Limb (tissue), 2 donors: ENCODE results near the gene MGAT5B.

Experiments used
- DNase-seq, 2 donors: peaks; one replicate each; pipeline ENCODE4 v3.0.0-alpha.2; 2016; ENCODE audit errors: extremely low spot score in 2 of 2

Gene MGAT5B

DNA sequence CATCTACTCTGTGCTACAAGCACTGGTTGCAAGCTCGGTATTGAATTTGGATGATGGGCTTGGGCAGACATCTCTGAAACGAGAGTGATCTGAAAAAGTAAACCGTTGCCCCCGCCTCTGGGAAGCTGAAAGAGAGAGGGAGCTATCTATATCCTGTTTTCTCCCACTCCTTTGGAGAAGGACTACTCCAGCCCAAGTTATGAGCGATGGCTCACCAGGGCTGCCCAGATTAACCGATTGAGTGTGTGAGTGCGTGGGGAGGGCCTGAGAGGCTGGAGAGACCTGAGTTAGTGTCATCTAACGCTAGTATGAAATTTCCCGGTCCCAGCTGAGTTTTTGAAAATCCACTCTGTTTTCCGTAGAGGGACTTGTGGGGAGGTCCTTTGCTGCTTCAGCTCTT, 11.5 kb downstream of the MGAT5B start:
- no peak for DNase-seq

DNA sequence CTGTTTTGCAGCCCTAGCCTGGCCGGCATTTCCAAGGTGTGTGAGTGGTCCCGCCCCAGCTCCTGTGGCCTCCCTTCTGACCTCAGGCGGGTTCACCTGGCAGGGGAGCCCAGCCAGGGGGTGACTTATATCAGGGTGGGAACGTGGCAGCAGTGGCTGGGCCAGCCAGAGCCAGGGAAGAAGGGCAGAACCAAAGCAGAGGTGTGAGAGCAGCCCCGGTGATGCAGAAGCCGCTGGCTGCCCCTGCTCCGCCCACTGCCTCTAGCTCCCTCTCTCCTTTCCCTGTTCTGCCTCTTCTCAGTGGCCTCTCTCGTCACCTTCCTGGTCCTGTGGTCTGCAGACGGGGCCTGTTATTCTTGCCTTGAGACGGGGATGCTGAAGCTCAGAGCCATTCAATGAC, 12.1 kb downstream of the MGAT5B start:
- DNase-seq, result no peak

DNA sequence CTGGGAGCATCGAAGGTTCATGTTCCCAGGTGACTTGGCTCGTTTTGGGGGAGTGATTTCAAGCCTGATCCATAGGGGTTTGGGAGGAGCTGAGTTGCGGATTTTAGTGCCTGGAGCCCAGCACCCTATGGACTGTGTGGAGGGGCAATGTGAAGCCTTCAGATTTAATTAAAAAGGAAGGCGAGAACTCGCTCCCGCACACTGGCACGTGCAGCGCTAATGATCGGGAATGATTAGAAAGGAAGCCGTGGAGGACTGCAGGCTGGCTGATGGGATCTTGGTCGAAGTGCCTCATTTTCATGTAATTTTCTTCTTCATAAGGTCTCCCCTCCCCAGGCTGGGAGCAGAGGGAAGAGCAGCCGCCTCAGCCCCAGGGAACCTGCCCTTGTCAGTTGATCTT, 12.8 kb downstream of the MGAT5B start:
- no peak for DNase-seq

DNA sequence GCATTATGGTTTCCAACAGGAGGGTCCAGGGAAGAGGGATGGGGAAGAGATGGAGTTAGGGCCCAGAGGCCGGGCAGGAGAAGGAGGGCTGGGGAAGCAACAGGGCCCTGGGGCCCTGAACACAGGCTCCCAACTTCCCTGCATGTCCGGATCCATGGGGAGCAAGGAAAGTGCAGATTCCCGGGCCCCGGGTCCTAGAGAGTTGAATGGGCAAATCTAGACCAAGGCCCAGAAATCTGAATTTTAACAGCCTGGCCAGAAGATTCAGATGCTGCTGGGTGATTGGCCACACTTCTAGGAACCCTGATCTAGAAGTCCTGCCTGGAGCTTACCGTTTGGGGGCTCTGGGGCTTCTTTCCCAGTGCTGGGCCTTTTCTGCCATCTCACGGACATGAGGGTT, 13.2 kb downstream of the MGAT5B start:
- no peak for DNase-seq

DNA sequence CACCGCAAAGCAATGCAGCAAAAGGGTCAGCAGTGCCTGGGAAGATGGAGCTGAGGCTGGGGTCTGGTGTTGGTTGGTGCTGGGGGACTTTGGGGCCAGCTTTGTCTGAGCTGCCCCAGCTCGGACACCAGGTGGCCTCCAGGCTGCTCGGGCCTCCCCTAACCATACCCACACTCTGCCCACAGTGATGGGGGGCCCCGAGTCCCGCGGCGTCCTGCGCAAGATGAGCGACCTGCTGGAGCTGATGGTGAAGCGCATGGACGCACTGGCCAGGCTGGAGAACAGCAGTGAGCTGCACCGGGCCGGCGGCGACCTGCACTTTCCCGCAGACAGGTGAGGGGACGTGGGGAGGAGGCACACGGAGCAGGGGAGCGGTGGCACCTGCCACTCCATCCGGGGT, 13.8 kb downstream of the MGAT5B start:
- DNase-seq, result no peak

DNA sequence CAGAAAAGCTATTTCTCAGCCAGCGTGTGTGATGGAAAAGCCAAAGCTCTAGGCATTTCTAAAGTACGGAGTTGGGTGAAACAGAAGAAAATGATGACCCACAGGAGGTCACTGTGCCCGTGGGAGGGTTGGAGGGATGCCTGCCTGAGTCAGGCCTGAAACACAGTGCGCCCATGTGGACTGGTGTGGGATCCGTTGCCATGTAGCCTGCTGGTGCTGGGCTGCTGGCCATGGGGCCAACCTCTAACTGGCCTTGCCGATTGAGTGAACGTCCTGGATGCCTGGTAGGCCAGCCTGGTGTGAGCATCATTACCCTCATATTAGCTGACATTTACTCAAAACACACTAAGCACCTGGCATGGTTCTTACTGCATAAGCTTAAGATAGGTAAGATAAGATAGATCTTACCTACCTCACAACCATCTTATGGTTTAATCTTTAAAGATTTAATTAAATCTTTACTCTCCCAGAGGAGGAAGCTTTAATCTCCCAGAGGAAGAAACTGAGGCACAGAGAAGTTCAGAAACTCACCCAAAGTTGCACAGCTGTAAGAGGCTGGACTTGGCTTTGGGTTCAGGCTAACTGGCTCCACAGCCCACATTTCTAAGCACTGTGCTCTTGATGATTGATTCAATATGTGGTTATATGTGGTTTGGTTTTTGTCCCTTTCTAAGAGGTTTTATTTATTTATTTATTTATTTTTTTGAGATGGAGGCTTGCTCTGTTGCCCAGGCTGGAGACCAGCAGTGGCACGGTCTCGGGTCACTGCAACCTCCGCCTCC, 15.7 kb downstream of the MGAT5B start:
- DNase-seq, result no peak

DNA sequence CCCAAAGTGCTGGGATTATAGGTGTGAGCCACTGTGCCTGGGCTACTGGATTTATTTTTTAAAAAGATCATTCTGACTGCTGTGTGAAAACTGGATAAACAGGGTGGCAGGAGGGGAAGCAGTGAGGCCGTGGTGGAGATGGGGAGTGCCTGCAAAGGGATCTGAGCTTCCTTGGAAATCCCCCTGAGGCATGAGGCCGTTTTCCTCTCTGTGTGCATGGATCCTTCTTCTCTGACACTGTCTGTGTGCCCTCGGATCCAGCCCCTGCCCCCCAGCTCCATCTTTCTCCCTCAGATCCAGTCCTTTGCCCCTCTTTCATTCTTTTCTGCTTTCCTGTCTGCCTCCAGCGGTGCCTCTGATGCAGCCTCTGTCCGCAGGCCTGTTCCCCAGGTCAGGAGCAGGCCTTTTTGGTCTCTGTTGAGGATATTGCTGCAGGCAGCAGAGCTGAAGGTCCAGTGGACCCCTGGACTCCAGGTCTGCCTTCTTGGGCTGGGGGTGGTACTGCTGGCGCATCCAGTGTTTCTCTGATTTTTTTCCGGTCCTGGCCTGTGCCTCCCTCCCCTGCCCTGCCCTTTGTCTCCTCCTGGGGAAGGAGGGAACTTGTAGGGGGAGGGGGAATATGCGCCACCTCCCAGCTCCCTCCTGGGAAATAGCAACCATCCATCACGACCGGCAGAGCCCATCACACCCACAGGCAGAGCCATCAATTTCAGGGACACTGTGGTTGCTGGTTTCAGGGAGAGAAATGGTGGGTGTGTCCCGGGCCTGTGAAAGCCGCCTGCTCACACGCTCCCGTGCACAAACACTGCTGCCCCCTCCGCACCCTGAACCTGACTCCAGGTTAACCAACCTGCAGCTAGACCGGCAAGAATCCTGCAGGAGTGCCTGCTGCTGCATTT, 17.0 kb downstream of the MGAT5B start:
- no peak for DNase-seq

DNA sequence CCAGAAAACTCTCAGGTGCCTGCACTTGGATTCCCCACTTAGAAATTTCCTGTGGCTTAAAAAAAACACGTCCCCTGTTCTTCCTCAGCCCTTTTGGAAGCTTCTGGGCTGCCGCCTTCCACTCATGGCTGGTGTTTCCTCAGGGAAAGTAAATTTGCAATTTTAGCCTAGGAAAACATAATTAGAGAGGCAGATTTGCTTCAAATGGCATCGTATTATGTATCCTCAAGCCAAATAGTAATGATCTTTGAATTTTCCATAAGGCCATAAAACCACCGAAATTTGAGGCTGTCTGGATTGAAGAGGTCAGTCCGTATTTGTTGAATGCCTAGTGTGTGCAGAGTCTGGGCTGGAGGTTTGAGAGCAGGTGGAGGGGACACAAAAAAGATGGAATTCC, 17.7 kb downstream of the MGAT5B start:
- DNase-seq, result no peak

DNA sequence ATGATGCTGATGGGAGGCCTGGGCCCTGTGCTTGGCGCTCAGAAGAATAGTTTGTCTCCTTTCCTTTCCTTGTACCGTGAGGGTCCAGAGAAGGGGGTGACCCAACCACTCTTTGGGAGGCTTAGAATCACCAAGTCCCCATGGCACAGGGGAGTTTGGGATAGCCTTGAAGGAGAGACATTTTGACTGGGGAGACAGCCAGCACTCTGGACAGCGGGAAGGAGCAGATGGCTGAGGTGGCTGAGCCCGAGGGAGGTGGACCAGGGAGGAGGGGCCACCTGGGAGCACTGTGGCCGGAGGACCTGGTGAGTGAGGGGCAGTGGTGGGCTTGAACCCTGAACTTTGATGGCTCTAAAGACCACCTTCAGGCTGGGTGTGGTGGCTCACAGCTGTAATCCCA, 18.2 kb downstream of the MGAT5B start:
- DNase-seq, result no peak

DNA sequence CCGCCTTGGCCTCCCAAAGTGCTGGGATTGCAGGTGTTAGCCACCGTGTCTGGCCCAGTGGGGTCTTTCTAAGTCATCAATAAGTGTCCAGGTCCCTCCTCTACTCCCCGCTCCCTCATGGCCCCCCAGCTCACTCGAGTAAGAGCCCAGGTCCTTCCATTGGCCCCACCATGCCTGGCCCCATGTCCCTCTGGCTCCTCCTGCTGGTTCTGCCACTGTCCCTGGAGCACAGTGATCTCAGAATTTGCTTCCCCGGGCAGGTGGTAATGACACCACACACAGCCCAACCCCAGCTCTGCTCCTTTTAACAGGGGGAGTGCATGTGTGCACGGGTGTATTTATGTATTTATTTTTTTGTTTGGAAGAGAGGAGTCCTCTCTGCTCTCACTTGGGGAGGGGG, 19.6 kb downstream of the MGAT5B start:
- DNase-seq, result no peak

DNA sequence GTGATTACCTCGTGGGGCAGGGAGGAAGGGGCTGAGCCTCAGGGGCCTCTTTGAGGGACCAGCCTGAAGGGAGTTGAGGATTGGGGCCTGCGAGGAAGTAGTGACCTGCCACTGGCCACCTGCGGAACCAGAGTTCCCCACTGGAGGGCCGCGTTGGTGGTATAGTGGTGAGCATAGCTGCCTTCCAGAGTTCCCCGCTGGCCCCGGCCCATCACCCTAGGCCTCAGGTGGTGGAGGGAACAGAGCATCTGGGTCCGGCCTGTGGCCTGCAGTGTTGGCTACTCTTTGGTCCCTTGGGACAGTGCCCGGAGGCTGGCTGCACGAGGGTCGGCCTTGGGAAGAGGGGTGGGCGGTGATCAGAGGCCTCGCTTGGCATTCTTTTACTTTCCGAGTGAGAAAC, 20.5 kb downstream of the MGAT5B start:
- DNase-seq, result no peak

DNA sequence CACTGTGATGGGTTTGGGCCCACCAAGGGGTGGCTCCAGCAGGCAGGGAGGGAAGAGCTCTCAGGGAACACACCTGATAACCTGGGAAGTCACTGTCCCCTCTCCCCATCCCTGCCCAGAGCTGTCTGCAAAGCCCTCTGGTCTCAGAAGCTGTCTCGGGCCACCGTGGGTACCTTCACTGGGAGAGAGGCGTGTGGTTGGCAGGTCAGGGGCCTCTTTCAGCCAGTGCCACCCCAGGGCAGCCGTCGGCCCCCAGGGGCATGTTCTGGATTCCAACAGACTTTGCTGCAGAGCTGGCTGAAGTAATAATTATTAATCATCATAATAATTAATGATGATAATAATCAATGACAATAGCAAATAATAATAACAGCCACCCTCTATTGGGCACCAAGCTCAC, 21.1 kb downstream of the MGAT5B start:
- DNase-seq, result no peak

DNA sequence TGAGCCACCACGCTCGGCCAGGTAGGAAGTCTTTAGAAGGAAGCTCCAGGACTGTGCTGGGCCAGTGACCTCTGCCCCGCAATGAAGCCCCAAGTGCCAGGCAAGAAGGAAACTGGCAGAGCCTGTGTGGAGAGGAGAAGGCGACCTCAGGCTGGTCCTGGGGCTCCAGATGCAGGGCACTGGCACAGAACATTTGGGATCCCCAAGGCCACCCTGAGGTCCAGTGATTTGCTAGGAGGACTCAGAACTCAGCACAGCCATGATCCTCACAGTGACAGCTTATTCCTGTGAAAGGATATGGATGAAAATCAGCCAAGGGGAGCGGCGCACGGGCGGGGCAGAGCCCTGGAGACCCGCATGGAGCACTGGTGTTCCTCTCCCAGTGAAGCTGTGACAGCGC, 24.1 kb downstream of the MGAT5B start:
- DNase-seq, result no peak

DNA sequence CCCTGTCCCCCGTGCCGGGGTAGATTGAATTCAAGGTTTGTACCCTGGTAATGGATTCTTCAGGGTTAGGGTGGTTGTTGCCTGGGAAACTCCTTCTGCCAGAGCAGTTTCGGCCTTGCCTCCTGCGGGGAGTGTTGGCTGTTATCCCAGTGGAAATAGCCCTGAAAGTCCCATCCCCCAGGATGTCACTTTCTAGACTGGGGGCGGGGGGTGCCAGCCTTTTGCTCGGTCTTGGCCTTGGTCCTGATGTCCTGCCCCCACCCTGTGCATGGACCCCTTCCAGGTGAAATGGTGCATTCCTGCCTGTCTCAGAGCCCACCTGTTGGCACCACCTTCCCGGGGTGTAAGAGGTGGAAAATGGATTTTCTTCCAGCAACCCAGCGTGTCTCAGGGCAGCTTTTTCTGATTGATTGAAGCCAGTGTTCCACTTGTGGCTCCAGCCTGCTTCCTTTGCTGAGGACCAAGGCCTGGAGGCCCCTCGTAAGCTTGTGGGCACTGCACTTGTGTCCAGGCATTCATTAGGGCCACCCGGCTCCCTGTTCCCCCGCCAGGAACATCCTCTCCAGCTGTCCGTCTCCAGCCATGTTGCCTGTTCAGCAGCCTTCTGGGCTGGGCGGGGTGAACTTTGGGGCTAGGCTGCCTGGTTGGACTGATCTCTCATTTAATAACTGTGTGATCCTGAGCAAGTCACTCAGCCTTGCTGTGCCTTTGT, 25.6 kb downstream of the MGAT5B start:
- no peak for DNase-seq

DNA sequence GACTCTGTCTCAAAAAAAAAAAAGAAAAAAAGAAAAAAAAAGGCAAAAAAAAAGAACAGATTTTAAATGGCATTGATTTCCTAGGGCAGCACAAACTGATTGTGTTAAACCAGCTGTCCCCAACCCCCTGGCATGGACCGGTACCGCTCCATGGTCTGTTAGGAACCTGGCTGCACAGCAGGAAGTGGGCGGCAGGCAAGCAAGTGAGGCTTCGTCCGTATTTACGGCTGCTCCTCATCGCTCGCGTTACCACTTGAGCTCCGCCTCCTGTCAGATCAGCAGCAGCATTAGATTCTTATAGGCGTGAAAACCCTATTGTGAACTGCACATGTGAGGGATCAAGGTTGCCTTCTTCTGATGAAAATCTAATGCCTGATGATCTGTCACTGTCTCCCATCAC, 26.6 kb downstream of the MGAT5B start:
- DNase-seq, result no peak

DNA sequence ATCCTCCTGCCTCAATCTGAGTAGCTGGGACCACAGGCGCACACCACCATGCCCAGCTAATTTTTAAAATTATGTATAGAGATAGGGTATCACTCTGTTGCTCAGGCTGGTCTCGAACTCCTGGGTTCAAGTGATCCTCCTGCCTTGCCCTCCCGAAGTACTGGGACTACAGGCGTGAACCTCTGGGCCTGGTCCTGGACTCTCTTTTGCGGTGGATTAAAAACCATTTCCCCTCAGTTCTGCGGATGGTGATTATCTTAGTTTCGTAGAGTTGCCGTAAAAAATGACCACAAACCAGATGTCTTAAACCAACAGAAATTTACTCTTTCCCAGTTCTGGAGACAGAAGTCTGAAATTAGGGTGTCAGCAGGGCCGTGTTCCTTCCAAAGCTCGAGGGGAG, 28.8 kb downstream of the MGAT5B start:
- no peak for DNase-seq

DNA sequence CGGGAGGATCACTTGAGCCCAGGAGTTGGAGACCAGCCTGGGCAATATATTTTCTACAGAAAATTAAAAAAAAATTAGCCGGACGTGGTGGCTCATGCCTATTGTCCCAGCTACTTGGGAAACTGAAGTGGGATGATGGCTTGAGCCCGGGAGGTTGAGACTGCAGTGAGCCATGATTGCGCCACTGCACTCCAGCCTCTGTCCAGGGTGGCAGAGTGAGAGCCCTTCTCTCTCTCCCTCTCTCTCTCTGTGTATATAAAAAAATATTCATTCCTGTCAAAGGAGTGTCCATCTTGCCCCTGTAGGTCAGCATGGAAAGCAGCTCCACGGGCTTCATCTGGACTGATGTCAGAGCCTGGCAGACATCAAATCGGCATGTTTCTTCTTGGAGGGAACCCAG, 31.2 kb downstream of the MGAT5B start:
- DNase-seq, result no peak

DNA sequence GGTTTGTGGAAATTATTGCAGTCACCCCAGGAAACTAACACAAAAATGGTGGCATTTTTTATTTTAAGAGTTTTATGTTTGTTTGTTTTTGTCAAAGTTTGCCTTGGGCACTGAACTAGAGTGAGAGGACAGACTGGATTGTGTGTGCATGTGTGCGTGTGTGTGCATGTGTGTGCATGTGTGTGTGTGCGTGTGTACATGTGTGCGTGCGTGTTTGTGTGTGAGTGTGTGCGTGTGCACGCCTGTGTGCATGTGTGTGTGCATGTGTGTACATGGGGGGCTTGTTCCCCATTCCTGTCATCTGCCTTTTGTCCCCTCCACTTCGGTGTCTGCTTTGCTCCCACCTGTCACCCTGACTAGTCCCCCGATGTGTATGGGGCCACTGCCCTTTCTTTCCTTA, 32.5 kb downstream of the MGAT5B start:
- DNase-seq, result no peak

DNA sequence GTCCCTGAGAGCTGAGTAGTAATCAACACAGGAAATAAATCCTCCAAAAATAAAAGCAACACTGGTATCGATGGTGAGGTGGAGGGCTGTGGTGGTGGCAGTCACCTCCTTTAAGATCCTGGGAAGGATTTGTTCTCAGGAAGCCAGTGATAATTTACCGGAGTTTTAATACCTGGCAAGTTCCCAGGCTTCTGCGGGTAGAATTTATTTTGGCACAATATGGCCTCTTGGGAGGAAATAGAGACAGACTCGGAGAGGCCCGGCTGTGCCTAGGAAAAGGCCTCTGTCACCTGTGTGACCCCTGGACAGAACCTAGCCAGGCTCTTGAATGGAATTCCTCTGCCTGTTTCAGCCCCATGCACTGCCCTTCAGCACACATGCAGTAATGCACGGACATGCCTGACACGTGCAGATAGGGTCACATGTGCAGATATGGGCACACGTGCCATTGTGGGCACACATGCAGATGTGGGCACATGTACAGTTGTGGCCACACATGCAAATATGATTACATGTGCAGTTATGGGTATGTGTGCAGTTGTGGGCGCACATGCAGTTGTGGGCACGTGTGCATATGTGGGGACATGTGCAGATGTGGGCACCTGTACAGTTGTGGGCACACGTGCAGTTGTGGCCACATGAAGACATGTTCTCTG, 33.5 kb downstream of the MGAT5B start:
- no peak for DNase-seq

DNA sequence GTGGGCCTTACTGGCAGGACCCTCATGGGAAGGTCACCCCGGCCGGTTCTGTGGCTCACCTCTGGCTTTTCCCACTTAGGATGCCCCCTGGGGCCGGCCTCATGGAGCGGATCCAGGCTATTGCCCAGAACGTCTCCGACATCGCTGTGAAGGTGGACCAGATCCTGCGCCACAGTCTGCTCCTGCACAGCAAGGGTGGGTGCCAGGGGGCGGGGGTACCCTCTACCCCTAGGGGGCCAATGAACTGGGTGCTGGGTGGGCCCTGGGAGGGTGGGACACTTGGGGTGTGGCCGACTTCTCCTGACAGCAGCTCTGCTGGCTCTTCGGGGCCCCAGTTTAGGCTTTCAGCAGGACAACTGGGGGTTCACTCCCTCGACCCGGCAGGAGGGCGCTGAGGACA, 34.3 kb downstream of the MGAT5B start:
- DNase-seq, result no peak

DNA sequence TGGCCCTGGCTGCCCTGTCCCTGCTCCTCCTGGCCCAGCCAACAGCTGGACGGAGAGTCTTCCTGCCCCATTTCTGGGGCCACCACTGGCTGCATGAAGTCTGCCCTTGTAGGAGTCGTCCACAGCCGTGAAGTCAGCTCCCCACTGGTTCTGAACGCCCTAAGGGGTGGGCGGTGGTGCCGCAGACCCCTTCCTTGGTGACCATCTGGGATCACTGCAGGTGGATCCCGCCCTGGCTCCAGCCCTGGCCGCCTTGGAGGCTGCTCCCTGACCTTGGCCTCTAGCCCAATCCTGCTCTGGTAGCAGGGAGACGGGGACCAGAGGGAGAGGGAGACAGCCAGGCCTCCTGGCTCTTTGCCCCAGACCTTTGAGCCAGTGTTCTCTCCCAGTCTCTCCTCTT, 35.4 kb downstream of the MGAT5B start:
- DNase-seq, result no peak

DNA sequence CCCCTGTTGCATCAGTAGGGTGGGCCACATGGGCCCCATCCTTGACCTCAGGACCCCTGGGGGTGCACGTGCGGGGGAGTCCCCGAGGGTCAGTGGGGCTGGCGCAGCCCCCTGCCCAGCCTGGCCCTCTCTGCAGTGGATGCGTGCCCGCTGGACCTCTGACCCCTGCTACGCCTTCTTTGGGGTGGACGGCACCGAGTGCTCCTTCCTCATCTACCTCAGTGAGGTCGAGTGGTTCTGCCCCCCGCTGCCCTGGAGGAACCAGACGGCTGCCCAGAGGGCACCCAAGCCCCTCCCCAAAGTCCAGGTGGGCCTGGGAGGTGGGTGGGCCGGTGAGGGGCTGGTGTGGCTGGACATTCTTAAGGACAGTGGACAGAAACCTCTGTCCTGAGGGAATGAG, 35.9 kb downstream of the MGAT5B start:
- DNase-seq, result no peak
